Ovary (tissue), 3 donors: Measurements from ENCODE around the gene GFY.

Source experiments
- CTCF ChIP-seq, 3 donors: fragments of 450-650 bp in 2 of 3; fragments of 200-600 bp in 1 of 3; IDR thresholded peaks; one replicate each; pipeline versions ENCODE4 v1.5.1 to v1.8.0; 2016 to 2022; ENCODE audit warnings: antibody characterized with exemption in 3 of 3, mild to moderate bottlenecking in 1 of 3
- EP300 ChIP-seq: sonication (generic); formaldehyde crosslinking; IDR thresholded peaks from one replicate; pipeline ENCODE4 v1.6.1; 2017; ENCODE audit warnings: antibody characterized with exemption
- POLR2A ChIP-seq: fragments of 450-650 bp; IDR thresholded peaks from one replicate; pipeline ENCODE4 v1.6.1; 2017; ENCODE audit warnings: antibody characterized with exemption, mild to moderate bottlenecking, moderate library complexity
- donor health status: DM: no; HTN: no; CAD: no.

GRCh38 chr19:49408816-49409440 lies 16.3 kb upstream of the GFY start:
- TF ChIP-seq CTCF (IDR thresholded peaks at IDR 0.05) (no peak), POLR2A (no peak), EP300 (no peak)
